OCI-LY1 (cell line): ENCODE results near the gene LYRM2.

Experiments used
- CTCF ChIP-seq: fragments of 200-600 bp; sonication (generic), shearing (Covaris generic); IDR thresholded peaks from 2 replicates; pipeline ENCODE4 v1.5.1; 2017; ENCODE audit warnings: mild to moderate bottlenecking, antibody characterized with exemption, low read length, moderate library complexity, mixed read lengths
- EZH2 ChIP-seq: fragments of 200-600 bp; sonication (generic), shearing (Covaris generic); IDR thresholded peaks from 2 replicates; pipeline ENCODE4 v1.8.0; 2017; ENCODE audit warnings: borderline replicate concordance, mixed run types, mild to moderate bottlenecking, antibody characterized with exemption, low read length, moderate library complexity, mixed read lengths

GRCh38 chr6:89597372-89597771 lies 41.2 kb downstream of the LYRM2 start:
- TF ChIP-seq CTCF (no peak), EZH2 (no peak)
